KOPT-K1 (cell line): ENCODE data around the gene RNF5.
"Not testable (repeated sequence)": the region's sequence is repeated elsewhere in the genome, so short reads cannot be mapped to it uniquely, and the experiment has no call there.

Experiments
- H3K27ac ChIP-seq: fragments of 200-600 bp; sonication (generic); 2 replicates; pipeline ENCODE4 v1.5.1; 2016; ENCODE audit warnings: antibody characterized with exemption, mild to moderate bottlenecking, low read depth, low read length; ENCODE audit not compliant: poor library complexity, severe bottlenecking
- H3K36me3 ChIP-seq: fragments of 200-600 bp; sonication (generic); 2 replicates; pipeline ENCODE4 v1.5.1; 2017; ENCODE audit warnings: antibody characterized with exemption, mild to moderate bottlenecking, low read length, moderate library complexity; ENCODE audit not compliant: insufficient read depth
- H3K9me3 ChIP-seq: fragments of 200-600 bp; sonication (generic); 2 replicates; pipeline ENCODE4 v1.5.1; 2017; ENCODE audit warnings: antibody characterized with exemption, low read length, mild to moderate bottlenecking; ENCODE audit not compliant: insufficient read depth, poor library complexity, severe bottlenecking

RNF5 gene

DNA sequence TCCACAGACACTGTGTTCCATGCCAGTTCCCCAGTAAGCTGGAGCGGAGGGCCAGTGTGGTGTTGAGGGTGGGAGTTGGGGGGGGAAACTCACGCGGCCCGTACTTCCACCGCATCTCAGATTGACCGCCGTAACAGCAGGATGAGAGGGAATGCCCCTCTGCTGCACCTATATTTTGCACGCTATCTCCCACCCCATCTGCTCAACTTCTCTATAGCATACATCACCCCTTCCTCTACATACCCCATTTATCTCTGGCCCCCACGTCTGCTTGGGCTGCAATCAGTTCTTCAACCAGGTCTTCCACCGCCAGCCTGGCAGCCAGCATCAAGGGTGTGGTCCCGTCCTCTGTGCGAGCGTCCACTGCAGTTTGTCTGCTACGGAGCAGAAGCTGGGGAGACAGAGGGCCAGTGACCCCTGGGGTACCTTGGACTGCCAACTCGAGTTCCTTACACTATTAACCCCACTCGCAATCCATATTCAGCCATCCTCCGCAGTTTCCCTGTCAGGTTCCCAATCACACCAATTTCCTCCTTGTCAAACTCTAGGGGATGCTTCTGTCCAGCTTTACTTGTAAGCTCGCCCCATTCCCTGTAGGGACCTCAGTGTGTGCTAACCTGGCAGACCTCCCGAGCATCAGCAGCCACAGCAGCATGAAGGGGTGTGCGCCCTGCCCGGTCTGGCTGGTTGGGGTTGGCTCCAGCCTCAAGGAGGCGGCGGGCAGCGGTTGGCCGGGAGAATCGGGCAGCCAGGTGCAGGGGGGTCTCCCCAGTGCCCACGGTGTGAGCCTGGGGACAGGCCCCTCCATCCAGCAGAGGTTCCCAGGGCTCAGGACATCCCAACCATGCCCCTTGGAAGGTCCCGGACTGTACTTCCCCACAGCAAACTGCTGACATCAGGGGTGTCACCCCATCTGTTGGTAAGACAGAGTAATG lies 18.7 kb downstream of the RNF5 start:
- Histone ChIP-seq H3K27ac (peak overlapping the region; percentile 98), H3K9me3 (no peaks in the 10 kb centered on the region), H3K36me3 (no peaks in the 10 kb centered on the region)

DNA sequence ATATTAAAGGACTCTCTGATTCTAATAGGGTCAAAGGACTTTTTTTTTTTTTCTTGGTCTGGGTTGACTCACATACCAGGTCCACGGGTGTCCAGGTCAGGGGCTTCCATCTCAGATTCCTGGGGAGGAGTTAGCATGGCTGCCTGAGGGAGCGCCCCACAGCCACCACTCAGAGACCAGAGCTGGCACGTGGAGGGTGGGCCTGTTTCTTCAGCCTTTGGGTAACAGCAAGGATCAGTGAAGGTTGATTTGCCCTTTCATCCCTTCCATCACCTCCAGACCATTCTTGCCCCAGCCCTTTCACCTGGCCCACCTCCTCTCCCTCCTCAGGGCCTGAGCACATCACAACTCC lies 20.1 kb downstream of the RNF5 start:
- no peaks in the 10 kb centered on the region for H3K9me3 ChIP-seq
- no peaks in the 10 kb centered on the region for H3K36me3 ChIP-seq
- no peak overlapping the region for H3K27ac ChIP-seq

DNA sequence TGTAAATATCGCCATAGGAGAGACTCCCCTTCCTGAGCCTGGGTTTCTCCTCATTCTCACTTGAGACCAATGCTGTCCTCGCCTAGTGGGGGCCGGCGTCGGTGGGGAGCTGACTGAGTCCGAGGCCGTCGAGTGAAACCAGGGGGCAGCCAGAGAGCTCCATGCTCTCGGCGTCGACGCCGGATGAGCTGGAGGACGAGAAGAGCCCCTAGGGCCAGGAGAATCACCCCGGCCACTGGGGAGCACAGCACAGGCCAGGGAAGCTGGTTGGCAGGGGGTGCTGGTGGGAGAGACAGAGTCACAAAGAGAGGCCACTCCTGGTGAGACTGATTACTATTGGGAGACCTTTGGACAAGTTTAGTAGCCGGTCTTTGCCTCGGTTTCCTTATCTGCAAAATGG lies 20.7 kb downstream of the RNF5 start:
- H3K36me3 ChIP-seq = no peaks in the 10 kb centered on the region
- no peak overlapping the region for H3K27ac ChIP-seq
- no peaks in the 10 kb centered on the region for H3K9me3 ChIP-seq

DNA sequence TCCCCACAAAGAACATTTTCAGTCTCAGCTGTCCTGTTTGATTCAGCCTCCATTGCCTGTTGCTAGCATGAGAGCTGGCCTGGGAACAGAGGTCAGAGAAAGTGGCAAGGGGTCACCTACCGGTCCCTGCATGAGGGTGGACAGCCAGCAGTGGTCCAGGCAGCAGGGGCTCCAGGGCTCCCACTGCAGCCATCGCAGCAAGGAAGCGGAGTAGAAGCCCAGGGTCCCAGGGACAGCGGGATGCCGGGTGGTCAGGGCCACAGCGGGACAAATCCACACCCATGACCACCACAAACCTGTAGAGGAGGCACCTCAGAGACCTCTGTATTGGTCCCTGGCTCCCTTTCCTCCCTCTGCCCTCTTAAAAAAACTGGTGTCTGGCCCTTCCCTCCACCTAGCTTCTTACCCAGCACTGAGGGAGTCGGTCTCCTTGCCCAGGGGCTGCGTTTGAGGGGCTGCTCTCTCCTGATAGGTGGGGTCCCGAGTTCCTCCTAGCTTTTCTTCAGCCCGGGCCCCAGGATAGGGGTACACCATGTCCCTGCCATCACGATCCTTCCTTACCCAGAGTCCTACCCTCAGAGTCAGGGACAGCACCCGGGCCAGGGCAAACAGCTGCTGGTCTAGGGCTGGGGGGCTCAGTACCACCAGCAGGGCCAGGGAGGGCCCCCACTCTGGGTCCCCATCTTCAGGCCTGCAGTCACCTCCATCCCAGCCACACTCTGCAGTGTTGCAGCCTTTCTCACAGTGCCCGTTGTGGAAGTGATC lies 22.7 kb downstream of the RNF5 start:
- Histone ChIP-seq H3K9me3 (no peaks in the 10 kb centered on the region), H3K27ac (no peak overlapping the region), H3K36me3 (no peaks in the 10 kb centered on the region)

DNA sequence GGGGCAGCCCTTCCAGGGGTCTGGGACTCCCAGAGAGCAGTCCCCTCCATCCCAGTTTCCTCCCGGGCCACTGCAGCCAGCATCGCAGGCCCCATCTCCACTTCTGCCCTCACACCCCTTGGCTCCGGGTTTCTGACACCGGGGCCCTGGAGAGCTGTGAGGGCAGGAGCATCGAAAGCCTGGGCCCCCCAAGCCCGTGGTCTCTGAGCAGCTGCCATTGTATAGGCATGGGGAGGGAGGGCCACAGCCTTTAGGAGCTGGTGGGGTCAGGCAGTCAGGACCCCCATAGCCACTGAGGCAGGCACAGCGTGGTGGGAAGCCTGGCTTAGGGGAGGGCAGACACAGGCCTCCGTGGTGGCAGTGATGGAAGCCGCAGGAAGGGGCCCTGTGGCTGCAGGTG lies 24.0 kb downstream of the RNF5 start:
- Histone ChIP-seq H3K9me3 (no peaks in the 10 kb centered on the region), H3K27ac (peak overlapping the region; percentile 46), H3K36me3 (no peaks in the 10 kb centered on the region)

DNA sequence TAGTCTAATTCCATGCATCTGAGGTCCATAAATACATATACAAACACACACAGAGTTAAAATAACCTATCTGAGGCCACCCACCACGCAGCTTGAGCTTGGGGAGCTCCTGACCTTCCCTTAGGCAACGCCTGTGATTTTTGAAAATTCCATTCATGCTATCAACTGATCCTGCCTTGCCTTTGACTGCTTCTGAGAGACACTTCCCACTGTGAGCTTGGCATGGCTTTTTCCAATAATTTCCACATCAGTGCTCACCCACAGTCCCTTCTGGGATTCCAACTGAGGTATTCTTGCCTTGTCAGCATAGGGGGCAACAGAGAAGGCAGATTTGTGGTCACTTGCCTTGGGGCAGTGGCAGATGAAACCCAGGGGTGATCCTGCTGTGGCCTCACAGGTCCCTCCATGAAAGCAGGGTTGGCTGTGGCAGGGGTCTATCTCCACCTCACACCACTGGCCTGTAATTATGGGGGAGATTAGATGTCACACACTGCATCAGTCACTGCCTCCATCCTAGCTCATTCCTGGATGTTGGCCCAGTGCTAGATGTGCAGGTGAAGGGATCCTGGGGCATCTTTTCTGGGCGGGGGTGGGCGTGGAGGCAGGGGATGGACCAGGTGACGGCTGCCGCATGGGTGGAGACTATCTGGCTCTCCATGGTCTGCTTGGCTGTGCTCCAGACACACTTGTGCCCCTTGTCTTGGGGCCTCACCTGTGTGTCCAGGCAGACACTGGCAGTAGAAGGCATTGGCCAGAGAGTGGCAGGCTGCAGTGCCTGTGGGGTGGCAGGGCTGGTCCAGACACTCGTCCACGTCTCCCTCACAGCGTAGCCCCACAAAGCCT lies 25.4 kb downstream of the RNF5 start:
- no peak overlapping the region for H3K27ac ChIP-seq
- no peaks in the 10 kb centered on the region for H3K9me3 ChIP-seq
- H3K36me3 ChIP-seq = no peaks in the 10 kb centered on the region

DNA sequence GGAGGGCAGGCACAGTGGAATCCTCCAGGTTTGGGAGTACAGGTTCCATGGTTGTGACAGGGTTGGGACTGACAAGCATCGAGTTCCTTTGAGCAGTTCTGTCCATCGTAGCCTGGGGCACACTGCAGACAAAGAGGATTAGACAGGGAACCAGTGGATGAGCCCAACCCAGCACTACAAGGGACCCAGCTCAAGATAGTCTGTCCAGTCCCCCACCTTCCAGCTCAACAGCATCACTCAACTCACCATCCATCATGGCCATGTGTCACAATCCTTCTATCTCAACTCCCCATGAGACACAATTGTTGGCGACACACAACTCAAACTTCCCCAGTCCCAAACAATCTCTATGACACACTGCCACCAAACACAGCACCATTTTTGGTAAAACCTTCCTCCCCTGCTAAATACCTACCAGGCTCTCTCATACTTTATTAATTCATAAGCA lies 26.1 kb downstream of the RNF5 start:
- H3K27ac ChIP-seq = no peak overlapping the region
- no peaks in the 10 kb centered on the region for H3K9me3 ChIP-seq
- no peaks in the 10 kb centered on the region for H3K36me3 ChIP-seq

DNA sequence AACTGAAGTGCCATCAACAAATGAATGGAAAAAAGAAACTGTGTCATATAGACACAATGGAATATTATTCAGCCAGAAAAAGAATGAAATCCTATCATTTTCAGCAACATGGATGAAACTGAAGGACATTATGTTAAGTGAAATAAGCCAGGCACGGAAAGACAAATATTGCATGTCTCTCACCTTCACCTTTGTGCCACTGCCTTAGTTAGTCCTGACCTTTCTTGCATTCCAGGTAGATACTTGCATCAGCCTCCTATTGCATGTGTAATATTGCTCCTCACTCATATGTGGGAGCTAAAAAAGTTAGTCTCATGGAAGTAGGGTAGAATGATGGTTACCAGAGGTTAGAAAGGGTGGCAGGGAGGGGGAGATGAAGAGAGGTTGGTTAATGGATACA lies 30.8 kb downstream of the RNF5 start:
- no peak overlapping the region for H3K27ac ChIP-seq
- no peaks in the 10 kb centered on the region for H3K9me3 ChIP-seq
- H3K36me3 ChIP-seq = no peaks in the 10 kb centered on the region

DNA sequence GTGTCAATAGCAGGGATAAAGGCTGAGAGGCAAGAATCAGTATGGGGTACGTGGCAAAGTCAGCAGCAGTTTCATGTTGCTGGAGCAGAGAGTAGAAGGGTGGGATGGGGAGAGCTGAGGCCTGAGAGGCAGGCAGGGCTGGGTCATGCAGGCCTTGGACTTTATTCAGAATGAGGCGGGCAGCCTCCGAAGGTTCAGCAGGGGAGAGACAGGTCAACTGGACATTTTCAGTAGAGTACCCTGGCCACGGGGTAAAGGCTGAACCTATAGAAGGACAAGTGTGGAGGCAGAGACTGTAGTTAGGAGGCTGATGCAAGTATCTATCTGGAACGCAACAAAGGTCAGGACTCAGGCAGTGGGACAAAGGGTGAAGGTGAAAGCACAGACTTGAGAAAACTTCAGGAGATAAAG lies 32.0 kb downstream of the RNF5 start:
- H3K27ac ChIP-seq = no peak overlapping the region
- no peaks in the 10 kb centered on the region for H3K36me3 ChIP-seq
- H3K9me3 ChIP-seq = no peaks in the 10 kb centered on the region

DNA sequence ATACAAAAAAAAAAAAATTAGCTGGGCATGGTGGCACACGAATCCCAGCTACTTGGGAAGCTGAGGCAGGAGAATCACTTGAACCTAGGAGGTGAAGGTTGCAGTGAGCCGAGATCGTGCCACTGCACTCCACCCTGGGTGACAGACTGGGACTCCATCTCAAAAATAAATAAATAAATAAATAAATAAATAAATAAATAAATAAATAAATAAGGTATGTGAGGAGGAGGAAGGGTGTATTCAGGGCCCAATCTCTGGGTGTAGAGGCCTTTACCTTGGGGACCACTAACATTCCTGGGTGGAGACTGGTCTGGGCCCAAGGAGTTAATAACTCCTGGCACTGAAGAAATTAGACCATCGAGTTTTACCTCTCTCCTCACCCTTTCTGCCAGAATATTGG lies 33.2 kb downstream of the RNF5 start:
- not testable (repeated sequence) for H3K27ac ChIP-seq, H3K9me3 ChIP-seq, H3K36me3 ChIP-seq

DNA sequence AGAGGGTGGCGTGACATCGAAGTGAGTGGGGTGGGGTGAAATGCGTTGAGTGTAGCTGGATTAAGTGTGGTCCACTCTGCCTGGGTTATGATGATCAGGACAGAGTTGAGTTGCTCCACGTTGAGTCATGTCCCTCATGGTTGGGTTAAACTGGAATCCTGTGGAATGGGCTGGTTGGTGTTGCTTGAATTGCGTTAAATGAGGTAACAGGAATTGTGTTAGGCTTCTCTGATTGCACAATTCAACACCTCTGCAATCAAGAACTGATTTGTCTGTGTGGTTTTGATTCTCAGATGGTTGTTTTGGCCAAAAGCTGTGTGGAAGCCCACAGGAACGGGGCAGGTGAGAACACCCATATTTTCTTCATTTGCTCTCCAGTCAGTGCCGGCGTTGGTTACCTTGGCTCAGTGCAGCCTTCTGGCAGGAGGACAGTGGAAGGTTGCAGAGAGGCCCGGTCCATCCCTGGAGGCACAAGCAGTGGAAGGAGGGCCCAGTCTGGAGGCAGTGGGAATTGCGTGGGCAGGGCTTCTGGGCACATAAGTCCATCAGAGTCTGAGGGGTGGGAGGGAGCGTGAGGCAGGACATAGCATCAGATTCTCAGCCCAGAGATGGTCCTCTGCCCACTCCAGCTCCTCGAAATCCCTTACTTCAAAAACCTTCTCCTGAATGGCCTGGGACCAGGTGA lies 34.0 kb downstream of the RNF5 start:
- Histone ChIP-seq H3K27ac (no peak overlapping the region), H3K36me3 (no peaks in the 10 kb centered on the region), H3K9me3 (no peaks in the 10 kb centered on the region)

DNA sequence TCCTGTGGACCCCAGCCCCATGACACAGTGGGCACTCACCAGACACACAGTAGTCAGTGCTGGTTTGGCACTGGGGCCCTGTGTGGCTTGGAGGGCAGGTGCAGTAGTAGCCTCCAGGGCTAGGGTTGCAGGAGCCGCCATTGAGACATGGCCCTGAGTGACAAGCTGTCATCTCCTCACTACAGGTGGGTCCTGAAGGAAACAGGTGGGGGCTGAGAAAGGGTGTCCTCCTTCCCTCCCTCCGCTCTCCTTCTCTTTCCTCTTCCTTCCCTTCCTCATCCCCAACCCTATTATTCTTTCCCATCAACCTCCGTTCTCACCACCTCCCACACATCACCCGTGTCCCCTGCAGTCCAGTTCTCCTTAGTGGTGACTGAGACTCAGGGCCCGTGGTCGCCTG lies 35.4 kb downstream of the RNF5 start:
- Histone ChIP-seq H3K27ac (no peak overlapping the region), H3K9me3 (no peaks in the 10 kb centered on the region), H3K36me3 (no peaks in the 10 kb centered on the region)

DNA sequence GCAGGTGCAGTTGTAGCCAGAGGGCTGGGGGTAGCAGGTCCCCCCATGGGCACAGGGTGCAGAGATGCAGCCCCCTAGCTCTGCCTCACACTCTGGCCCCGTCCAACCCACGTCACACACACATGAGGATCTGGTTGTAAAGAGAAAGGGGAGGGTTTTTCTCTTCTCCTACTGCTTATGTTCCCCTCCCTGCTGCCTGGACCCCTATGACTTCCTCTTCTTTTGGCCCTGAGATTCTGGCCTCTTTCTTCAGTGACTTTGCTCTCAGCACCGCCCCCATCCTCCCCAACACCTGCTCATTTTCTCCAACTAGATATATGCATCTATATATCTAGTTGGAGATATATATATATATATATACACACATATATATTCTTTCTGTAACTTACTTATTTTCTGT lies 35.9 kb downstream of the RNF5 start:
- Histone ChIP-seq H3K27ac (no peak overlapping the region), H3K36me3 (no peaks in the 10 kb centered on the region), H3K9me3 (no peaks in the 10 kb centered on the region)

DNA sequence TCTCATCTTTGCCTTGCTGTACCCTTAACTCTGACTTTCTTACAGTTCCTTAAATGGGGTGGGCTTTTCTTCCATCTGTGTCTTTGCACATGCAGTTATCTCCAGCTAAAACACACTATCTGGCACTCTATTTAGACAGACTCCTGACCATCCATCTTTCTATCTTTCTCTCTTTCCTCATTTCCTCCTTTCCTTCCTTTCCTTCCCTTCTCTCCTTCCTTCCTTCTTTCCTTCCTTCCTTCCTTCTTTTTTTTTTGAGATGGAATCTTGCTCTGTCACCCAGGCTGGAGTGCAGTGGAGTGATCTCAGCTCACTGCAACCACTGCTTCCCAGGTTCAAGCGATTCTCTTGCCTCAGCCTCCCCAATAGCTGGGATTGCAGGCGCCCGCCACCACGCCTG lies 37.4 kb downstream of the RNF5 start:
- no peak overlapping the region for H3K27ac ChIP-seq
- H3K9me3 ChIP-seq = no peaks in the 10 kb centered on the region
- no peaks in the 10 kb centered on the region for H3K36me3 ChIP-seq
